ENCODE data around the gene WDR81.

WDR81 gene

GRCh38 chr17:1776328-1776727, 51.8 kb downstream of the WDR81 start:
- H3K9me3 ChIP-seq (ENCODE audit: insufficient read depth, low read length) = no peaks in the 10 kb centered on the region
- H2AFZ ChIP-seq (ENCODE audit: low read depth, low read length) = no peak overlapping the region
- H3K27ac ChIP-seq (ENCODE audit: low read length) = no peak overlapping the region
- H3K79me2 ChIP-seq (ENCODE audit: low read length) = no peaks in the 10 kb centered on the region
- H3K4me2 ChIP-seq (ENCODE audit: low read length) = no peak overlapping the region
- H3K4me1 ChIP-seq (ENCODE audit: low read length) = peaks cover 8% of the 10 kb centered on the region
- no peak overlapping the region for H3K9ac ChIP-seq (ENCODE audit: low read length)
- H3K4me3 ChIP-seq (ENCODE audit: low read length) = no peak overlapping the region
- no peak for TF ChIP-seq EZH2phosphoT487 (IDR thresholded peaks at IDR 0.05; ENCODE audit: low read depth)
- TF ChIP-seq, protein P1, sequence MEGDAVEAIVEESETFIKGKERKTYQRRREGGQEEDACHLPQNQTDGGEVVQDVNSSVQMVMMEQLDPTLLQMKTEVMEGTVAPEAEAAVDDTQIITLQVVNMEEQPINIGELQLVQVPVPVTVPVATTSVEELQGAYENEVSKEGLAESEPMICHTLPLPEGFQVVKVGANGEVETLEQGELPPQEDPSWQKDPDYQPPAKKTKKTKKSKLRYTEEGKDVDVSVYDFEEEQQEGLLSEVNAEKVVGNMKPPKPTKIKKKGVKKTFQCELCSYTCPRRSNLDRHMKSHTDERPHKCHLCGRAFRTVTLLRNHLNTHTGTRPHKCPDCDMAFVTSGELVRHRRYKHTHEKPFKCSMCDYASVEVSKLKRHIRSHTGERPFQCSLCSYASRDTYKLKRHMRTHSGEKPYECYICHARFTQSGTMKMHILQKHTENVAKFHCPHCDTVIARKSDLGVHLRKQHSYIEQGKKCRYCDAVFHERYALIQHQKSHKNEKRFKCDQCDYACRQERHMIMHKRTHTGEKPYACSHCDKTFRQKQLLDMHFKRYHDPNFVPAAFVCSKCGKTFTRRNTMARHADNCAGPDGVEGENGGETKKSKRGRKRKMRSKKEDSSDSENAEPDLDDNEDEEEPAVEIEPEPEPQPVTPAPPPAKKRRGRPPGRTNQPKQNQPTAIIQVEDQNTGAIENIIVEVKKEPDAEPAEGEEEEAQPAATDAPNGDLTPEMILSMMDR (IDR thresholded peaks at IDR 0.05; ENCODE audit: low read depth, low read length) = no peak
- peaks cover 6% of the 10 kb centered on the region for H3K36me3 ChIP-seq (replicated peaks; ENCODE audit: low read depth, low read length)
- no peaks in the 10 kb centered on the region for H4K20me1 ChIP-seq (ENCODE audit: insufficient read depth, low read length)
- H3K27me3 ChIP-seq (ENCODE audit: low read depth, low read length) = no peaks in the 10 kb centered on the region

GRCh38 chr17:1776857-1777256, 52.4 kb downstream of the WDR81 start:
- no peak overlapping the region for H3K4me2 ChIP-seq (ENCODE audit: low read length)
- H3K27ac ChIP-seq (ENCODE audit: low read length) = no peak overlapping the region
- TF ChIP-seq, protein P1 (IDR thresholded peaks at IDR 0.05; ENCODE audit: low read depth, low read length) = no peak
- no peak for TF ChIP-seq EZH2phosphoT487 (IDR thresholded peaks at IDR 0.05; ENCODE audit: low read depth)
- no peaks in the 10 kb centered on the region for H3K27me3 ChIP-seq (ENCODE audit: low read depth, low read length)
- no peak overlapping the region for H3K4me3 ChIP-seq (ENCODE audit: low read length)
- H3K79me2 ChIP-seq (ENCODE audit: low read length) = no peaks in the 10 kb centered on the region
- no peak overlapping the region for H3K9ac ChIP-seq (ENCODE audit: low read length)
- H3K4me1 ChIP-seq (ENCODE audit: low read length) = peaks cover 3% of the 10 kb centered on the region; the same call in 1 of the 2 replicates
- H3K9me3 ChIP-seq (ENCODE audit: insufficient read depth, low read length) = no peaks in the 10 kb centered on the region
- no peaks in the 10 kb centered on the region for H4K20me1 ChIP-seq (ENCODE audit: insufficient read depth, low read length)
- no peak overlapping the region for H2AFZ ChIP-seq (ENCODE audit: low read depth, low read length)
- H3K36me3 ChIP-seq (replicated peaks; ENCODE audit: low read depth, low read length) = peaks cover 8% of the 10 kb centered on the region

- no peak overlapping the region for H3K27ac ChIP-seq (ENCODE audit: low read length)
- no peaks in the 10 kb centered on the region for H3K79me2 ChIP-seq (ENCODE audit: low read length)
- no peaks in the 10 kb centered on the region for H3K4me1 ChIP-seq (ENCODE audit: low read length)
- H3K9ac ChIP-seq (ENCODE audit: low read length) = no peak overlapping the region
- H3K9me3 ChIP-seq (ENCODE audit: insufficient read depth, low read length) = no peaks in the 10 kb centered on the region
- no peaks in the 10 kb centered on the region for H4K20me1 ChIP-seq (ENCODE audit: insufficient read depth, low read length)
- H3K4me3 ChIP-seq (ENCODE audit: low read length) = no peak overlapping the region
- no peak overlapping the region for H2AFZ ChIP-seq (ENCODE audit: low read depth, low read length)
- peaks cover 23% of the 10 kb centered on the region for H3K36me3 ChIP-seq (replicated peaks; ENCODE audit: low read depth, low read length)
- no peaks in the 10 kb centered on the region for H3K27me3 ChIP-seq (ENCODE audit: low read depth, low read length)
- TF ChIP-seq, protein P1 (IDR thresholded peaks at IDR 0.05; ENCODE audit: low read depth, low read length) = no peak
- no peak for TF ChIP-seq EZH2phosphoT487 (IDR thresholded peaks at IDR 0.05; ENCODE audit: low read depth)
- H3K4me2 ChIP-seq (ENCODE audit: low read length) = no peak overlapping the region
Observed at GRCh38 chr17:1779571-1780131, 55.1 kb downstream of the WDR81 start.

- Histone ChIP-seq H3K79me2 (ENCODE audit: low read length) (no peaks in the 10 kb centered on the region), H3K4me2 (ENCODE audit: low read length) (no peak overlapping the region), H3K36me3 (replicated peaks; ENCODE audit: low read depth, low read length) (peaks cover 31% of the 10 kb centered on the region), H3K4me3 (ENCODE audit: low read length) (no peak overlapping the region), H3K4me1 (ENCODE audit: low read length) (no peaks in the 10 kb centered on the region), H3K27me3 (ENCODE audit: low read depth, low read length) (no peaks in the 10 kb centered on the region), H3K27ac (ENCODE audit: low read length) (no peak overlapping the region), H3K9me3 (ENCODE audit: insufficient read depth, low read length) (no peaks in the 10 kb centered on the region), H3K9ac (ENCODE audit: low read length) (no peak overlapping the region), H4K20me1 (ENCODE audit: insufficient read depth, low read length) (no peaks in the 10 kb centered on the region), H2AFZ (ENCODE audit: low read depth, low read length) (no peak overlapping the region)
- no peak for TF ChIP-seq EZH2phosphoT487 (IDR thresholded peaks at IDR 0.05; ENCODE audit: low read depth)
- TF ChIP-seq, protein P1 (IDR thresholded peaks at IDR 0.05; ENCODE audit: low read depth, low read length) = no peak
Observed at GRCh38 chr17:1782171-1782567, 57.7 kb downstream of the WDR81 start.

All from OCI-LY3 (cell line).